ENCODE results near the gene PLCB1. TPM values are rescaled to one million over a fixed set of nuclear protein-coding genes. Genes with fewer than 3 reads are reported as not detected.
A peak's percentile ranks its signal among the peaks of the same experiment; 100 is the strongest.
"Not testable (repeated sequence)": the region's sequence is repeated elsewhere in the genome, so short reads cannot be mapped to it uniquely, and the experiment has no call there.

PLCB1 gene
- total and polyA plus RNA-seq, 4 donors, result 1.6 to 43.8 (median 6.1) TPM

GRCh38 chr20:8587251-8587650, 455.2 kb downstream of the PLCB1 start:
- Histone ChIP-seq H3K36me3 (ENCODE audit: control insufficient read depth in 4 of 4, insufficient read depth in 4 of 4, low read length in 4 of 4) (no peaks in the 10 kb centered on the region), H3K9me3 (ENCODE audit: control insufficient read depth in 4 of 4, insufficient read depth in 3 of 4, low read length in 3 of 4) (no peaks in the 10 kb centered on the region), H3K4me3 (no peak overlapping the region), H3K27me3 (ENCODE audit: control insufficient read depth in 3 of 3, insufficient read depth in 3 of 3, low read length in 2 of 3) (no peaks in the 10 kb centered on the region), H3K27ac (ENCODE audit: low read depth in 1 of 2, low read length in 1 of 2) (no peak overlapping the region), H3K9ac (ENCODE audit: insufficient read depth in 1 of 2, low read length in 2 of 2) (no peak overlapping the region), H3K4me1 (ENCODE audit: control insufficient read depth in 5 of 5, insufficient read depth in 5 of 5, low read length in 5 of 5) (no peaks in the 10 kb centered on the region)
- no peak for DNase-seq
- WGBS, 2 donors, result 62 to 84% methylated on average over 1 of the region's 1 CpG
- no peak for ATAC-seq (ENCODE audit: insufficient read depth, low FRiP score)
- TF ChIP-seq CTCF (IDR thresholded peaks at IDR 0.05; ENCODE audit: control extremely low read depth, extremely low read depth), result no peak

- H3K27ac ChIP-seq (ENCODE audit: low read depth in 1 of 2, low read length in 1 of 2), result no peak overlapping the region
- no peak overlapping the region for H3K9ac ChIP-seq (ENCODE audit: insufficient read depth in 1 of 2, low read length in 2 of 2)
Observed at GRCh38 chr20:8587810-8588209, 455.7 kb downstream of the PLCB1 start.

GRCh38 chr20:8589956-8590355, 457.9 kb downstream of the PLCB1 start:
- no peak for TF ChIP-seq CTCF (IDR thresholded peaks at IDR 0.05; ENCODE audit: control extremely low read depth, extremely low read depth)
- H3K4me1 ChIP-seq (ENCODE audit: control insufficient read depth in 5 of 5, insufficient read depth in 5 of 5, low read length in 5 of 5), result no peaks in the 10 kb centered on the region
- H3K4me3 ChIP-seq, result no peak overlapping the region
- WGBS, 2 donors, result 74 to 79% methylated on average over 4 of the region's 4 CpGs
- H3K27me3 ChIP-seq (ENCODE audit: control insufficient read depth in 3 of 3, insufficient read depth in 3 of 3, low read length in 2 of 3), result no peaks in the 10 kb centered on the region
- no peaks in the 10 kb centered on the region for H3K36me3 ChIP-seq (ENCODE audit: control insufficient read depth in 4 of 4, insufficient read depth in 4 of 4, low read length in 4 of 4)
- ATAC-seq (ENCODE audit: insufficient read depth, low FRiP score) (no peak), DNase-seq (no peak)
- H3K27ac ChIP-seq (ENCODE audit: low read depth in 1 of 2, low read length in 1 of 2), result peak overlapping the region in 1 of 2 donors; percentile 23
- H3K9me3 ChIP-seq (ENCODE audit: control insufficient read depth in 4 of 4, insufficient read depth in 3 of 4, low read length in 3 of 4), result peaks cover 0 to 2% (median 0%) of the 10 kb centered on the region in 4 donors
- H3K9ac ChIP-seq (ENCODE audit: insufficient read depth in 1 of 2, low read length in 2 of 2), result no peak overlapping the region

More at GRCh38 chr20:8587810-8588209, 455.7 kb downstream of the PLCB1 start:
- WGBS, 2 donors, result 76 to 83% methylated on average over 3 of the region's 3 CpGs
- ATAC-seq (ENCODE audit: insufficient read depth, low FRiP score) (no peak), DNase-seq (no peak)
- Histone ChIP-seq H3K9me3 (ENCODE audit: control insufficient read depth in 4 of 4, insufficient read depth in 3 of 4, low read length in 3 of 4) (no peaks in the 10 kb centered on the region), H3K4me3 (no peak overlapping the region), H3K4me1 (ENCODE audit: control insufficient read depth in 5 of 5, insufficient read depth in 5 of 5, low read length in 5 of 5) (no peaks in the 10 kb centered on the region), H3K27me3 (ENCODE audit: control insufficient read depth in 3 of 3, insufficient read depth in 3 of 3, low read length in 2 of 3) (no peaks in the 10 kb centered on the region), H3K36me3 (ENCODE audit: control insufficient read depth in 4 of 4, insufficient read depth in 4 of 4, low read length in 4 of 4) (no peaks in the 10 kb centered on the region)
- TF ChIP-seq CTCF (IDR thresholded peaks at IDR 0.05; ENCODE audit: control extremely low read depth, extremely low read depth), result no peak

GRCh38 chr20:8600910-8601541, 469.0 kb downstream of the PLCB1 start:
- not testable (repeated sequence) for H3K4me3 ChIP-seq; H3K27ac ChIP-seq (ENCODE audit: low read depth in 1 of 2, low read length in 1 of 2); H3K36me3 ChIP-seq (ENCODE audit: control insufficient read depth in 4 of 4, insufficient read depth in 4 of 4, low read length in 4 of 4); DNase-seq; ATAC-seq (ENCODE audit: insufficient read depth, low FRiP score); H3K4me1 ChIP-seq (ENCODE audit: control insufficient read depth in 5 of 5, insufficient read depth in 5 of 5, low read length in 5 of 5); H3K27me3 ChIP-seq (ENCODE audit: control insufficient read depth in 3 of 3, insufficient read depth in 3 of 3, low read length in 2 of 3); H3K9me3 ChIP-seq (ENCODE audit: control insufficient read depth in 4 of 4, insufficient read depth in 3 of 4, low read length in 3 of 4); H3K9ac ChIP-seq (ENCODE audit: insufficient read depth in 1 of 2, low read length in 2 of 2)
- WGBS, 2 donors, result 91 to 93% methylated on average over 8 to 14 of the region's 18 CpGs
